ENCODE results near the gene MPDU1. TPM values are rescaled to one million over a fixed set of nuclear protein-coding genes. Genes with fewer than 3 reads are reported as not detected.

MPDU1 gene
- total and polyA plus RNA-seq, 10 of the 15 experiments (the other 5 are each of a cell fraction or from before 2014, with no cell fraction given): 3.6 to 138 (median 78.9) TPM

DNA sequence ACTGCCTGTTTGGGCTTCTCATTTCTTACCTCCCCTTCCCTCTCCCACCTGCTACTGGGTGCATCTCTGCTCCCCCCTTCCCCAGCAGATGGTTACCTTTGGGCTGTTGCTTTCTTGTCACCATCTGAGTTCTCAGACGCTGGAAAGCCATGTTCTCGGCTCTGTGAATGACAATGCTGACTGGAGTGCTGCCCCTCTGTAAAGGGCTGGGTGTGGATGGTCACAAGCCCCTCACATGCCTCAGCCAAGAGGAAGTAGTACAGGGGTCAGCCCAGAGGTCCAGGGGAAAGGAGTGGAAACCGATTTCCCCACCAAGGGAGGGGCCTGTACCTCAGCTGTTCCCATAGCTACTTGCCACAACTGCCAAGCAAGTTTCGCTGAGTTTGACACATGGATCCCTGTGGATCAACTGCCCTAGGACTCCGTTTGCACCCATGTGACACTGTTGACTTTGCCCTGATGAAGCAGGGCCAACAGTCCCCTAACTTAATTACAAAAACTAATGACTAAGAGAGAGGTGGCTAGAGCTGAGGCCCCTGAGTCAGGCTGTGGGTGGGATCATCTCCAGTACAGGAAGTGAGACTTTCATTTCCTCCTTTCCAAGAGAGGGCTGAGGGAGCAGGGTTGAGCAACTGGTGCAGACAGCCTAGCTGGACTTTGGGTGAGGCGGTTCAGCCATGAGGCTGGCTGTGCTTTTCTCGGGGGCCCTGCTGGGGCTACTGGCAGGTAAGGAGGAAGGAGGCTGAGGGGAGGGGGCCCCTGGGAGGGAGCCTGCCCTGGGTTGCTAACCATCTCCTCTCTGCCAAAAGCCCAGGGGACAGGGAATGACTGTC is 4.4 kb upstream of the MPDU1 start, which contains the start of gene CD68 (continued):
- TF ChIP-seq, protein P1, sequence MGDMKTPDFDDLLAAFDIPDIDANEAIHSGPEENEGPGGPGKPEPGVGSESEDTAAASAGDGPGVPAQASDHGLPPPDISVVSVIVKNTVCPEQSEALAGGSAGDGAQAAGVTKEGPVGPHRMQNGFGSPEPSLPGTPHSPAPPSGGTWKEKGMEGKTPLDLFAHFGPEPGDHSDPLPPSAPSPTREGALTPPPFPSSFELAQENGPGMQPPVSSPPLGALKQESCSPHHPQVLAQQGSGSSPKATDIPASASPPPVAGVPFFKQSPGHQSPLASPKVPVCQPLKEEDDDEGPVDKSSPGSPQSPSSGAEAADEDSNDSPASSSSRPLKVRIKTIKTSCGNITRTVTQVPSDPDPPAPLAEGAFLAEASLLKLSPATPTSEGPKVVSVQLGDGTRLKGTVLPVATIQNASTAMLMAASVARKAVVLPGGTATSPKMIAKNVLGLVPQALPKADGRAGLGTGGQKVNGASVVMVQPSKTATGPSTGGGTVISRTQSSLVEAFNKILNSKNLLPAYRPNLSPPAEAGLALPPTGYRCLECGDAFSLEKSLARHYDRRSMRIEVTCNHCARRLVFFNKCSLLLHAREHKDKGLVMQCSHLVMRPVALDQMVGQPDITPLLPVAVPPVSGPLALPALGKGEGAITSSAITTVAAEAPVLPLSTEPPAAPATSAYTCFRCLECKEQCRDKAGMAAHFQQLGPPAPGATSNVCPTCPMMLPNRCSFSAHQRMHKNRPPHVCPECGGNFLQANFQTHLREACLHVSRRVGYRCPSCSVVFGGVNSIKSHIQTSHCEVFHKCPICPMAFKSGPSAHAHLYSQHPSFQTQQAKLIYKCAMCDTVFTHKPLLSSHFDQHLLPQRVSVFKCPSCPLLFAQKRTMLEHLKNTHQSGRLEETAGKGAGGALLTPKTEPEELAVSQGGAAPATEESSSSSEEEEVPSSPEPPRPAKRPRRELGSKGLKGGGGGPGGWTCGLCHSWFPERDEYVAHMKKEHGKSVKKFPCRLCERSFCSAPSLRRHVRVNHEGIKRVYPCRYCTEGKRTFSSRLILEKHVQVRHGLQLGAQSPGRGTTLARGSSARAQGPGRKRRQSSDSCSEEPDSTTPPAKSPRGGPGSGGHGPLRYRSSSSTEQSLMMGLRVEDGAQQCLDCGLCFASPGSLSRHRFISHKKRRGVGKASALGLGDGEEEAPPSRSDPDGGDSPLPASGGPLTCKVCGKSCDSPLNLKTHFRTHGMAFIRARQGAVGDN (IDR thresholded peaks at IDR 0.05): 0 out of 2 replicates have a peak, but pooled peaks have one; percentile 58
- TF ChIP-seq JUND (IDR thresholded peaks at IDR 0.05; ENCODE audit: low read depth, low read length) (no peak), MLLT1 (IDR thresholded peaks at IDR 0.05) (no peak; the same call in 1 of the 2 replicates), ZZZ3 (IDR thresholded peaks at IDR 0.05; ENCODE audit: control insufficient read depth, insufficient read length, low read depth) (no peak), NBN (IDR thresholded peaks at IDR 0.05) (peak; percentile 27; the same call in 1 of the 2 replicates), SMAD1 (IDR thresholded peaks at IDR 0.05; ENCODE audit: low read depth, partially characterized antibody) (no peak), ZNF622 (IDR thresholded peaks at IDR 0.05) (no peak), EZH2 (IDR thresholded peaks at IDR 0.05; ENCODE audit: borderline replicate concordance, control insufficient read depth, low read depth, low read length) (no peak), NR2C2 (IDR thresholded peaks at IDR 0.05; ENCODE audit: borderline replicate concordance, control insufficient read depth, insufficient read length, low read depth) (no peak), DPF2 (IDR thresholded peaks at IDR 0.05) (peak; percentile 88), JUNB (IDR thresholded peaks at IDR 0.05) (no peak; the same call in 1 of the 2 replicates), HDAC6 (IDR thresholded peaks at IDR 0.05; ENCODE audit: unreplicated experiment) (peak; percentile 5), MXI1 (IDR thresholded peaks at IDR 0.05; ENCODE audit: low read depth, low read length) (peak; percentile 63; the same call in 1 of the 2 replicates), NR2F1 (conservative IDR thresholded peaks at IDR 0.05) (peak; percentile 53)
- TF ChIP-seq, protein P2, sequence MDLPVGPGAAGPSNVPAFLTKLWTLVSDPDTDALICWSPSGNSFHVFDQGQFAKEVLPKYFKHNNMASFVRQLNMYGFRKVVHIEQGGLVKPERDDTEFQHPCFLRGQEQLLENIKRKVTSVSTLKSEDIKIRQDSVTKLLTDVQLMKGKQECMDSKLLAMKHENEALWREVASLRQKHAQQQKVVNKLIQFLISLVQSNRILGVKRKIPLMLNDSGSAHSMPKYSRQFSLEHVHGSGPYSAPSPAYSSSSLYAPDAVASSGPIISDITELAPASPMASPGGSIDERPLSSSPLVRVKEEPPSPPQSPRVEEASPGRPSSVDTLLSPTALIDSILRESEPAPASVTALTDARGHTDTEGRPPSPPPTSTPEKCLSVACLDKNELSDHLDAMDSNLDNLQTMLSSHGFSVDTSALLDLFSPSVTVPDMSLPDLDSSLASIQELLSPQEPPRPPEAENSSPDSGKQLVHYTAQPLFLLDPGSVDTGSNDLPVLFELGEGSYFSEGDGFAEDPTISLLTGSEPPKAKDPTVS (IDR thresholded peaks at IDR 0.05; ENCODE audit: low read depth, low read length): no peak
- TF ChIP-seq, protein P3, sequence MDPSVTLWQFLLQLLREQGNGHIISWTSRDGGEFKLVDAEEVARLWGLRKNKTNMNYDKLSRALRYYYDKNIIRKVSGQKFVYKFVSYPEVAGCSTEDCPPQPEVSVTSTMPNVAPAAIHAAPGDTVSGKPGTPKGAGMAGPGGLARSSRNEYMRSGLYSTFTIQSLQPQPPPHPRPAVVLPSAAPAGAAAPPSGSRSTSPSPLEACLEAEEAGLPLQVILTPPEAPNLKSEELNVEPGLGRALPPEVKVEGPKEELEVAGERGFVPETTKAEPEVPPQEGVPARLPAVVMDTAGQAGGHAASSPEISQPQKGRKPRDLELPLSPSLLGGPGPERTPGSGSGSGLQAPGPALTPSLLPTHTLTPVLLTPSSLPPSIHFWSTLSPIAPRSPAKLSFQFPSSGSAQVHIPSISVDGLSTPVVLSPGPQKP (IDR thresholded peaks at IDR 0.05; ENCODE audit: low read depth, low read length): no peak
- TF ChIP-seq, protein P4, sequence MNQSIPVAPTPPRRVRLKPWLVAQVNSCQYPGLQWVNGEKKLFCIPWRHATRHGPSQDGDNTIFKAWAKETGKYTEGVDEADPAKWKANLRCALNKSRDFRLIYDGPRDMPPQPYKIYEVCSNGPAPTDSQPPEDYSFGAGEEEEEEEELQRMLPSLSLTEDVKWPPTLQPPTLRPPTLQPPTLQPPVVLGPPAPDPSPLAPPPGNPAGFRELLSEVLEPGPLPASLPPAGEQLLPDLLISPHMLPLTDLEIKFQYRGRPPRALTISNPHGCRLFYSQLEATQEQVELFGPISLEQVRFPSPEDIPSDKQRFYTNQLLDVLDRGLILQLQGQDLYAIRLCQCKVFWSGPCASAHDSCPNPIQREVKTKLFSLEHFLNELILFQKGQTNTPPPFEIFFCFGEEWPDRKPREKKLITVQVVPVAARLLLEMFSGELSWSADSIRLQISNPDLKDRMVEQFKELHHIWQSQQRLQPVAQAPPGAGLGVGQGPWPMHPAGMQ (IDR thresholded peaks at IDR 0.05; ENCODE audit: borderline replicate concordance): no peak

Measured in GM12878 (cell line).